ENCODE measurements around the gene SLC25A38. TPM values are rescaled to one million over a fixed set of nuclear protein-coding genes. Genes with fewer than 3 reads are reported as not detected.

The SLC25A38 gene
- total RNA-seq, 1 donor from 2014 or later: 34.4 TPM

- H3K4me2 ChIP-seq (ENCODE audit: low read length): no peak overlapping the region
- Mint-ChIP-seq H3K4me1 (ENCODE audit: low read depth, unreplicated experiment) (peaks cover 2% of the 10 kb centered on the region), H3K4me3 (ENCODE audit: unreplicated experiment) (no peak overlapping the region), H3K9me3 (ENCODE audit: unreplicated experiment) (peaks cover 9% of the 10 kb centered on the region), H3K27ac (ENCODE audit: unreplicated experiment) (peak overlapping the region; percentile 20), H3K27me3 (ENCODE audit: low read depth, unreplicated experiment) (peaks cover 2% of the 10 kb centered on the region), H3K36me3 (ENCODE audit: low read depth, unreplicated experiment) (peaks cover 3% of the 10 kb centered on the region)
- no peaks in the 10 kb centered on the region for H3K4me1 ChIP-seq (ENCODE audit: insufficient read depth, low read length)
- H3K27me3 ChIP-seq (ENCODE audit: insufficient read depth, low read length): peaks cover 6% of the 10 kb centered on the region
- FAIRE-seq (no peak), DNase-seq (ENCODE audit: low read depth) (no peak)
- H3K36me3 ChIP-seq (ENCODE audit: insufficient read depth, low read length): no peaks in the 10 kb centered on the region
- TF ChIP-seq EZH2 (IDR thresholded peaks at IDR 0.05; ENCODE audit: insufficient read depth, low read length) (no peak), CTCF (IDR thresholded peaks at IDR 0.05; ENCODE audit: insufficient read depth, low read depth, low read length) (no peak)
- no peak overlapping the region for H3K9ac ChIP-seq (ENCODE audit: low read length)
- no peaks in the 10 kb centered on the region for H4K20me1 ChIP-seq (ENCODE audit: insufficient read depth, low read length)
- no peak overlapping the region for H3K27ac ChIP-seq (ENCODE audit: low read depth, low read length)
- H2AFZ ChIP-seq (ENCODE audit: low read depth, low read length): no peak overlapping the region
- H3K4me3 ChIP-seq (ENCODE audit: insufficient read depth, low read depth, low read length): no peak overlapping the region
- H3K9me3 ChIP-seq (ENCODE audit: insufficient read depth, low read depth, low read length): no peaks in the 10 kb centered on the region
- no peaks in the 10 kb centered on the region for H3K79me2 ChIP-seq (ENCODE audit: insufficient read depth, low read length)
These were observed 6.1 kb upstream of the SLC25A38 start for GRCh38 chr3:39376959-39377634.

- H2AFZ ChIP-seq (ENCODE audit: low read depth, low read length): no peak overlapping the region
- H3K36me3 Mint-ChIP-seq (ENCODE audit: low read depth, unreplicated experiment): peaks cover 3% of the 10 kb centered on the region
- H3K9me3 Mint-ChIP-seq (ENCODE audit: unreplicated experiment): peaks cover 4% of the 10 kb centered on the region
- no peak overlapping the region for H3K4me2 ChIP-seq (ENCODE audit: low read length)
- H3K27me3 Mint-ChIP-seq (ENCODE audit: low read depth, unreplicated experiment): peaks cover 2% of the 10 kb centered on the region
- TF ChIP-seq CTCF (IDR thresholded peaks at IDR 0.05; ENCODE audit: insufficient read depth, low read depth, low read length) (peak; percentile 59), EZH2 (IDR thresholded peaks at IDR 0.05; ENCODE audit: insufficient read depth, low read length) (no peak)
- DNase-seq (ENCODE audit: low read depth): no peak
- H3K36me3 ChIP-seq (ENCODE audit: insufficient read depth, low read length): no peaks in the 10 kb centered on the region
- no peak overlapping the region for H3K4me3 Mint-ChIP-seq (ENCODE audit: unreplicated experiment)
- FAIRE-seq: no peak
- peaks cover 6% of the 10 kb centered on the region for H3K27me3 ChIP-seq (ENCODE audit: insufficient read depth, low read length)
- H3K79me2 ChIP-seq (ENCODE audit: insufficient read depth, low read length): no peaks in the 10 kb centered on the region
- no peak overlapping the region for H3K4me3 ChIP-seq (ENCODE audit: insufficient read depth, low read depth, low read length)
- H3K27ac ChIP-seq (ENCODE audit: low read depth, low read length): no peak overlapping the region
- H3K27ac Mint-ChIP-seq (ENCODE audit: unreplicated experiment): no peak overlapping the region
- H3K9ac ChIP-seq (ENCODE audit: low read length): no peak overlapping the region
- H3K4me1 ChIP-seq (ENCODE audit: insufficient read depth, low read length): no peaks in the 10 kb centered on the region
- peaks cover 4% of the 10 kb centered on the region for H3K4me1 Mint-ChIP-seq (ENCODE audit: low read depth, unreplicated experiment)
- H3K9me3 ChIP-seq (ENCODE audit: insufficient read depth, low read depth, low read length): no peaks in the 10 kb centered on the region
- H4K20me1 ChIP-seq (ENCODE audit: insufficient read depth, low read length): no peaks in the 10 kb centered on the region
These were observed 5.1 kb upstream of the SLC25A38 start for GRCh38 chr3:39378088-39378487.
